Measurements from ENCODE around the gene GAREM1.

GRCh38 chr18:32274307-32274706, 196.4 kb downstream of the GAREM1 start:
- TF ChIP-seq POLR2A (IDR thresholded peaks at IDR 0.05) (no peak), CTCF (IDR thresholded peaks at IDR 0.05) (no peak)
